ENCODE measurements around the gene SPA17.
A peak's percentile ranks its signal among the peaks of the same experiment; 100 is the strongest.

Gene SPA17

DNA sequence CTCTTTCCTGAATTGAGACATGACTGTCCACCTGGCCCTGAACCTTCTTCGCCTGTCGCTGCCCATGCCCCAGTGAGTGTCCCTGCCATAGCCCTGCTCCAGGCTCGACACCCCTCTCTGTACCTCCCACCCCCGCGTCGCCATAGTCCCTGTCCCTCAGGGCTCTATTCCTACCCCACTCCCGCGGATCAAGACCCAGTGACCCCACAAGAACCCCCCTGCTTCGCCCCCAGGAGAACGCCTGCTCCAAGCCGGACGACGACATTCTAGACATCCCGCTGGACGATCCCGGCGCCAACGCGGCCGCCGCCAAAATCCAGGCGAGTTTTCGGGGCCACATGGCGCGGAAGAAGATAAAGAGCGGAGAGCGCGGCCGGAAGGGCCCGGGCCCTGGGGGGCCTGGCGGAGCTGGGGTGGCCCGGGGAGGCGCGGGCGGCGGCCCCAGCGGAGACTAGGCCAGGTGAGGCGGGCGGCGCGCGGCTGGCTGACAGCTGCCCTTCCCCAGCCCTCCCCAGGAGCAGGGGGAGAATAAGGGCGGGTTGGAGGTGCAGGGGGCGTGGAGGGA lies 71.6 kb downstream of the SPA17 start:
- no peaks in the 10 kb centered on the region for H3K9me3 ChIP-seq (ENCODE audit: severe bottlenecking)
- H3K4me1 ChIP-seq (ENCODE audit: insufficient read depth, poor library complexity, severe bottlenecking): peaks cover 8% of the 10 kb centered on the region
- H3K36me3 ChIP-seq (ENCODE audit: low read depth): no peaks in the 10 kb centered on the region
- DNase-seq (ENCODE audit: low spot score): no peak
- H3K4me3 ChIP-seq (ENCODE audit: severe bottlenecking): peak overlapping the region; percentile 36
- TF ChIP-seq, protein P1, sequence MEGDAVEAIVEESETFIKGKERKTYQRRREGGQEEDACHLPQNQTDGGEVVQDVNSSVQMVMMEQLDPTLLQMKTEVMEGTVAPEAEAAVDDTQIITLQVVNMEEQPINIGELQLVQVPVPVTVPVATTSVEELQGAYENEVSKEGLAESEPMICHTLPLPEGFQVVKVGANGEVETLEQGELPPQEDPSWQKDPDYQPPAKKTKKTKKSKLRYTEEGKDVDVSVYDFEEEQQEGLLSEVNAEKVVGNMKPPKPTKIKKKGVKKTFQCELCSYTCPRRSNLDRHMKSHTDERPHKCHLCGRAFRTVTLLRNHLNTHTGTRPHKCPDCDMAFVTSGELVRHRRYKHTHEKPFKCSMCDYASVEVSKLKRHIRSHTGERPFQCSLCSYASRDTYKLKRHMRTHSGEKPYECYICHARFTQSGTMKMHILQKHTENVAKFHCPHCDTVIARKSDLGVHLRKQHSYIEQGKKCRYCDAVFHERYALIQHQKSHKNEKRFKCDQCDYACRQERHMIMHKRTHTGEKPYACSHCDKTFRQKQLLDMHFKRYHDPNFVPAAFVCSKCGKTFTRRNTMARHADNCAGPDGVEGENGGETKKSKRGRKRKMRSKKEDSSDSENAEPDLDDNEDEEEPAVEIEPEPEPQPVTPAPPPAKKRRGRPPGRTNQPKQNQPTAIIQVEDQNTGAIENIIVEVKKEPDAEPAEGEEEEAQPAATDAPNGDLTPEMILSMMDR (IDR thresholded peaks at IDR 0.05; ENCODE audit: poor library complexity, severe bottlenecking): no peak
- H3K27ac ChIP-seq (ENCODE audit: poor library complexity, severe bottlenecking): no peak overlapping the region
- H3K27me3 ChIP-seq (ENCODE audit: insufficient read depth, poor library complexity, severe bottlenecking): no peaks in the 10 kb centered on the region
- ATAC-seq (ENCODE audit: low read depth): no peak

DNA sequence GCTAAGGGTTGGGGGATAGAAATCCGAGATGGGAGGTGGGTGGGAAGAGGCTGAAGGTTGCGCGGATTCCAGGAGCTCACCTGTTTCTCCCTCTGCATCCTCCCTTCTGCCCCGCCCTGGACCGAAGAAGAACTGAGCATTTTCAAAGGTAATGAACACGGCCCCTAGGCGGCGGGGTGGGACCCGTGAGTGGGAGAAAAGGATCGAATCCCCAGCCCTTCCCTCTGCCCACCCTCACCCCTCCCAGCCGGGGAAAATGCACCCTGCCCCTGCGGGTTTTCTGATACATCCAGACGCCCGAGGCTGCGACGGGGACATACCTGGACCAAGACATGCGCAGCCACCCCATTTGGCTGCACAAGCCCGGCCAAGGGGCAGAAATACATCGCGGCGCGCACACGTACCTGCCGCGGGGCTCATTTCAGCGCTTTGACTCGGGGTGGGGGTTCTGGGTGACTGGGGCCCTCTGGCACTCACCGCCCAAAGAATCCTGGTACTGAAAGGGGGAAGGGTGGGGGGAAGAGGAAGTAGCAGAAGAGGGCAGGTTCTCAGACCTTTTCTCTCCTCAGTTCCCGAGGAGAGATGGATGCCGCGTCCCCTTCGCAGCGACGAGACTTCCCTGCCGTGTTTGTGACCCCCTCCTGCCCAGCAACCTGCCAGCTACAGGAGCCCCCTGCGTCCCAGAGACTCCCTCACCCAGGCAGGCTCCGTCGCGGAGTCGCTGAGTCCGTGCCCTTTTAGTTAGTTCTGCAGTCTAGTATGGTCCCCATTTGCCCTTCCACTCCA lies 72.3 kb downstream of the SPA17 start:
- H3K27me3 ChIP-seq (ENCODE audit: insufficient read depth, poor library complexity, severe bottlenecking): no peaks in the 10 kb centered on the region
- peak overlapping the region; percentile 36 for H3K4me3 ChIP-seq (ENCODE audit: severe bottlenecking)
- TF ChIP-seq, protein P1 (IDR thresholded peaks at IDR 0.05; ENCODE audit: poor library complexity, severe bottlenecking): peak; percentile 31
- DNase-seq (ENCODE audit: low spot score): no peak
- H3K27ac ChIP-seq (ENCODE audit: poor library complexity, severe bottlenecking): no peak overlapping the region
- peak; percentile 16; the same call in 2 of the 3 replicates for ATAC-seq (ENCODE audit: low read depth)
- no peaks in the 10 kb centered on the region for H3K36me3 ChIP-seq (ENCODE audit: low read depth)
- H3K9me3 ChIP-seq (ENCODE audit: severe bottlenecking): no peaks in the 10 kb centered on the region
- peaks cover 3% of the 10 kb centered on the region for H3K4me1 ChIP-seq (ENCODE audit: insufficient read depth, poor library complexity, severe bottlenecking)

DNA sequence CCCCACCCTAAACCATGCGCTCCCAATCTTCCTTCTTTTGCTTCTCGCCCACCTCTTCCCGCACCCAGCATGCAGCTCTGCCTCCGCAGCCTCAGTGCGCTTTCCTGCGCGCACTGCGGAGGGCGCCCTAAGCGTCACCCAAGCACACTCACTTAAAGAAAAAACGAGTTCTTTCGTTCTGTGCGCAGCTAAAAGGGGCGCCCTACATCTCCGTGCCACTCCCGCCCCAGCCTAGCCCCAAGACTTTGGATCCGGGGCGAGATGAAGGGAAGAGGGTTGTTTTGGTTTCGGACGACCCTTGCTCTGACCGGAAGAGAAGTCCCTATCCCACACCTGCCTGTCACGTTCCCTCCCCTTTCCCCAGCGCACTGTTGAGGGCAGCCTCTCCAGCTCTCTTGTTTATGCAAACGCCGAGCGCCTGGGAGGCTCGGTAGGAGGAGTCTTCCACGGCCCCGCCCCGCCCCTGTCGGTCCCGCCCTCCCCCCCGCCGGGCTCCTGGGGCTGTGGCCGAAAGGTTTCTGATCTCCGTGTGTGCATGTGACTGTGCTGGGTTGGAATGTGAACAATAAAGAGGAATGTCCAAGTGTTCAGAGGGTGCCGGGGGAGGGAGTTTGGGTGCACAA lies 73.0 kb downstream of the SPA17 start:
- H3K36me3 ChIP-seq (ENCODE audit: low read depth): no peaks in the 10 kb centered on the region
- no peak for DNase-seq (ENCODE audit: low spot score)
- H3K4me3 ChIP-seq (ENCODE audit: severe bottlenecking): peak overlapping the region; percentile 36
- no peaks in the 10 kb centered on the region for H3K27me3 ChIP-seq (ENCODE audit: insufficient read depth, poor library complexity, severe bottlenecking)
- peak; percentile 86 for ATAC-seq (ENCODE audit: low read depth)
- peaks cover 3% of the 10 kb centered on the region for H3K4me1 ChIP-seq (ENCODE audit: insufficient read depth, poor library complexity, severe bottlenecking)
- H3K9me3 ChIP-seq (ENCODE audit: severe bottlenecking): no peaks in the 10 kb centered on the region
- TF ChIP-seq, protein P1 (IDR thresholded peaks at IDR 0.05; ENCODE audit: poor library complexity, severe bottlenecking): peak; percentile 36
- H3K27ac ChIP-seq (ENCODE audit: poor library complexity, severe bottlenecking): no peak overlapping the region

All from RWPE2 (cell line).